NCI-H526 treated with DMSO at 0.1 percent for 48 hours (cell line): Measurements from ENCODE around the gene SEMA3E.
"Not testable (repeated sequence)": the region's sequence is repeated elsewhere in the genome, so short reads cannot be mapped to it uniquely, and the experiment has no call there.

Experiments used
- DNase-seq: peaks from one replicate; lab custom pipeline; 2025; lab: John Stamatoyannopoulos, UW

SEMA3E gene

DNA sequence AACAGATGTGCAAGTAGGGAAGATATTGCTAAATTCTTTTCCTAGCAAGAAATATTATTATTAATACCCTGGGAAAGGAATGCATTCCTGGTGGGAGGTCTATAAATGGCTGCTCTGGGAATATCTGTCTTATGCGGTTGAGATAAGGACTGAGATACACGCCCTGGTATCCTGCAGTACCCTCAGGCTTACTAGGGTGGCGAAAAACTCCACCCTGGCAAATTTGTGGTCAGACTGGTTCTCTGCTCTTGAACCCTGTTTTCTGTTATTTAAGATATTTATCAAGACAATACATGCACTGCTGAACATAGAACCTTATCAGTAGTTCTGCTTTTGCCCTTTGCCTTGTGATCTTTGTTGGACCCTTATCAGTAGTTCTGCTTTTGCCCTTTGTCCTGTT lies 96.4 kb downstream of the SEMA3E start:
- DNase-seq = not testable (repeated sequence)

DNA sequence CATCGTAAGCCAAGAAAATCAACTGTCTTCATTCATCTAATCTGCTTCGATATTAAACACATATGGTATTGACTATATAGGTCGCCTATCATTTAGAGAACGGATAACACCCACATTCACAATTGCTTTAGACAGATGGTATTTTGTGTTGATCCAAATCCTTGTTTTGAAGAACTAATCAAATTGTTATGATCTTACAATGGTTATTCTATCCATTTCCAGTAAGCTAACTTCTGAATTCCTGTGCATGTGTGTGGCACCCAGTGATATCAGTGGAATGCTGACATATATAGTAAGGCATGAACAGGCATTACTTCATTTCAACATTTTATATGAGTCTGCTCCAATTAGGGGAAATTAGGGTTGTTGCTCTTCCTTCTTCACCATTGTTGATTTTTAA lies 98.8 kb downstream of the SEMA3E start:
- no peak for DNase-seq

- no peak for DNase-seq
These were observed 100.7 kb downstream of the SEMA3E start for GRCh38 chr7:83548250-83548649.

DNA sequence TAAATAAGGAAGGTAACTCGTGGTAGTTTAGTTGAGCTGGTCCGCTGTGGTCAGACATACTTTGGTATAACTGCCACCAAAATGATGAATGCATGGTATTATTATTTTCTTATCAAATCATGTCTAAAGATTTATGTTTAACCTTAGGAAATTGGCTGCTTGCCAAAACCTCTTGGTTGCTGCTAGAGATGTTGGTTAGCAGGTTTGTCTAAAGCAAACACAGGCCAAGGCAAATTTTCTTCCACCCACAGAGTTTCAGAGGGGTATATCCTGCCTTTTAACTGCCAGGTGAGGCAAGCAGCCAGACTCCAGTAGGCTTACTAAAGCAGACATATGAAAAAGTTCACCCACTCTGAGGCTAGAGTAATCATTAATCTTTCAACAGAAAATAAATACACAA lies 101.4 kb downstream of the SEMA3E start:
- DNase-seq = peak; percentile 93

GRCh38 chr7:83546586-83546985 lies 102.4 kb downstream of the SEMA3E start:
- no peak for DNase-seq

GRCh38 chr7:83541187-83541960 lies 107.6 kb downstream of the SEMA3E start:
- no peak for DNase-seq

DNA sequence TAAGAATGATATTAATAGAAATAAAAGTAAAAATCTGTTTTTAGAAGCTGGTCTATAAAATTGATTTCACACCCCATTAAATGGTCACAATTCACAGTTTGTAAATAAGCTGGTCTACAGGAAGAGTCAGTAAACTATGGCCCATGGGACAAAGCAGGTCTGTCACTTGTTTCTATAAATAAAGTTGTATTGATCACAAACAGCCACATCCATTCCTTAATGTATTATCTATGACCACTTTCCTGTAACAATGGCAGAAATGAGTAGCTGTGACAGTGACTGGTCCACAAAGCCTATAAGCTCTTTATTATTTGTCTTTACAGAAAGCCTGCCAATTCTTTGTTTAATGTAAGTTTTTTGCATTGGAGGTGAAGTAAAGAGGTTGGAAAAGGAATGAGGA lies 114.5 kb downstream of the SEMA3E start:
- no peak for DNase-seq

DNA sequence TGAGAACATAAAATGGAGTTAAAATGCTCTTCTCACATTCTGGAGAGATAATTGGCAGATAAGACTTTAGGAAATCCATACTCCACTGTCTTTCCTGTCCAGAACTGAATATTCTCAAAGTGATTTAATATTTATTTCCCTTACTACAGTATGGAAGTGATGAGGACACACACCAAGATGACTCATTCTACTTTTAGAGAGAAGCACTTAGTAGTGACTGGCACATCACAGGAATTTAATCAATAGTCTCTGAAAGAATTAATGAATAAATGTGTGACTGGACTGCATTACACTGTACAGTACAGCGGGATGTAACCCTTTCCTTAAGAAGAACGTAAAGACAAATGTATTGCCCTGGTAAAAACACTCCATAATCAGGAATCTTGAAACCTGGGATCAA lies 116.7 kb downstream of the SEMA3E start:
- DNase-seq = no peak

DNA sequence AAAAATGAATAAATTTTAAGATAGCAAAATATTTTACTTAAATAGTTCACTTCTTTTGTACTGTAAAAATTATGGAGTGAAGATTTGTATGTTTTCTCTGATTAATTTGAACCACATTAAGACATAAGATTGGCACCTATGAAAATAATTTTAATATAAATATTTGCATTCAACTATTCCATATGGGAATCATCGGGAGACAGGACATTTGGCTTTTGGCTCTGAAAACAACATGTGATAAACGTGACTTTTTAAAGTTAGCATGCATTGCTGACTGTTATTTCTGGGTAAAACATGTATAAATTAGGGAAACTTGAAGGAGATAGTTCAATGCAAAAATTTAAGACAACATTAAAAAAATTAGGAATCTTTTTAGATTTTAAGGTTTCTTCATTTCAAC lies 117.2 kb downstream of the SEMA3E start:
- no peak for DNase-seq

- DNase-seq = no peak
These were observed 120.0 kb downstream of the SEMA3E start for GRCh38 chr7:83528925-83529423.

GRCh38 chr7:83524277-83525075 lies 124.5 kb downstream of the SEMA3E start:
- DNase-seq = no peak

DNA sequence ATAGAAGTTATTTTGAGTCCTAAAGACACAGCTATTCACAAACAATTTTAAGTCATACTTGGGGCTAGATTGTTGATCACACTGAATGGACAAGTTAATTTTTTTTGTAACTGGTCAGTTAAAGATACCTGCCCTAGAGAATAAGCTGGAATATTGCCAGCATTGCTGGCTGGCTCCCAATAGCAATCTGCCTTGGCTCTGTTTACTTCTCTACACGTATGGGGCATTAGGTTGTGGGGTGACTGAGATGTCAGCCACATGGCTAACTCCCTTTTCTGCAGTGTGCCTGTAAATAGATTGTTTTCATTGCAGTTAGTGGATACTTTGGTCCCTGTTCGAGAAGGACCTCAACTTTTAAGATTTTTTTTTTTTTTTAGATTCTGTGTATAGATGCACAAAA lies 128.2 kb downstream of the SEMA3E start:
- no peak for DNase-seq

DNA sequence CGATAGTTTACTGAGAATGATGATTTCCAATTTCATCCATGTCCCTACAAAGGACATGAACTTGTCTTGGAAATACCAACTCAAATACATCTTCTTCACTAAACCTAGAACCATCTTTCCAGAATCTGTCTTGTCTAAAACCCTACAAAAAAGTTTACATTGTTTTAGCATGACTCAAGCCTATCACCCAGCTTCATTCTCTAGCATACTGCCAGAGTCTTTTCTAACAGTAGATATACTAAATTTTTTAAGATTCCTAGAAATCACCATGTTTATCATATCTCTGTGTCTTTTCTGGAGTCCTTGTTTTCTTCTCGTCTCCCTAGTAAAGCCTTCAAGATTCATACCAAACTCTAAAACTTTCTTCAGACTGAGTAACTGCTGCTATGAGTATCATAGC lies 129.7 kb downstream of the SEMA3E start:
- DNase-seq = no peak

- no peak for DNase-seq
These were observed 131.8 kb downstream of the SEMA3E start for GRCh38 chr7:83517035-83517700.

GRCh38 chr7:83514977-83515376 lies 134.0 kb downstream of the SEMA3E start:
- DNase-seq = no peak

DNA sequence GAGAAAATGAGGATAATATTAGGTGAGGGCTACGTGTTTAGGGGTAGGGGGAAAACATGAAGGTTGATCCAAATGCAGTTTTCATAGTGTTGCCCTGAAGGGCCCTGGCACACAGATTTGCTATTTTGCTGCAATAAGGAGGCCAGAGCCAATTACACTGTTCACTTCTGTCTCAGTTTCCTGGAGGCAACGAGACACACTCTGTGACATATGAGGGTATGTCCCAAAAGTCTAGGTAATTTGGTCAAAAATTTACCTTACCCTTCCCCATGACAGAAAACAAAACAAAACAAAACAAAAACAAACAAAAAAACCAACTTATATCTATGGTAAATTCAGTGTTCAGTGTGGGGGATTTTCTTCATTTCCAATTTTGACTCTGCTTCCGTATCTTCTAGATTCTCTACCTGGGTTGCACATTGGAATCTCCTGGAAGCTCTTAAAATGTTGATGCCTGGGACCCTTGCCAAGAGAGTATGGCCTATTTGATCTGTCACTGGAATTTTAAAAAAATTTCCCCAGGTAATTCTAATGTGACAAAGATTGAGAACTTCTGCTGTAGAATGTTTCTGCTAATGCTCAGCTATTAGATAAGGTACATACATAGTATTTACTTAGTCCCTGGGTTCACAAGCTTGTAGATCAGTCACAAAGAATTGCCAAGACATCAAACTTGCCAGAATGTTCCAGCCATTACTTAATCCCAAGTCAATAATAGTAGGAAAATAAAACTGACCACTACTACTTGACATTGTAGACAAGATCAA lies 139.5 kb downstream of the SEMA3E start:
- no peak for DNase-seq

DNA sequence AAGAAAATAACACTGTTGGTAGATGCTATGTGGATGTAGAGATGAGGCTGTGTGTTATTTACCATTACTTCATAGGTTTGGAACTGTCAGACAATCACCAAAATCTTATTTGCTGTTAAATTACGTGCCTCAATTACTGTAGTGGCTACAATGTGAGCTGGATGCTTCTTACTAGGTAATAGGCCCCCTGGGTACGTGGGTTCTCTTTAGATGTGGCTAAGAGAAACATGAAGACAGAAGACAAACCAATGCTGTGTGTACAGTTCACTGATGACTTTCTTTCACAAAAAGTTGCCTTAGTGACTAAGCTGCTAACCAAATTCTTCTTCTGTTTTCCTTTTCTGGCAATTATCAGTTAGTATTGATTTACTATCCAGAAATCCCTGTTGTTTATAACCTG lies 144.6 kb downstream of the SEMA3E start:
- DNase-seq = no peak

DNA sequence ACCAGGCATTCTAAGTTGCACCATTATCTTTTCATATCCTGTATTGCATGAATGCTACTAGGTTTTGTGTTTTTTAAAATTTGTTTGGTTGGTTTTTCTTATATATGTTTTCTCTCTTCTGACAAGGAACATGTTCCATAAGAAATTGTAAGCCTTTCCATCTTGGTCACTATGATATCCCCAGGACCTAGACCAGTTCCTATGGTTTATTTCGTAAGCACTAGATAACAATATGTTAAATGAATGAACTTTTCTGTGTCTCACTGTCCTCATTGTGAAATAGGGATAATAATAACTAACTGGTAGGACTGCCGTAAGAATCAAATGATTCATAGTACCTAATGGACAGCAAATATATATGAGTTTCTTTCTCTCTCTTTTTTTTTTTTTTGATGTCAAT lies 146.3 kb downstream of the SEMA3E start:
- no peak for DNase-seq

- no peak for DNase-seq
These were observed 154.3 kb downstream of the SEMA3E start for GRCh38 chr7:83494683-83495082.

- no peak for DNase-seq
These were observed 156.1 kb downstream of the SEMA3E start for GRCh38 chr7:83492802-83493201.

- no peak for DNase-seq
These were observed 161.1 kb downstream of the SEMA3E start for GRCh38 chr7:83487801-83488200.

DNA sequence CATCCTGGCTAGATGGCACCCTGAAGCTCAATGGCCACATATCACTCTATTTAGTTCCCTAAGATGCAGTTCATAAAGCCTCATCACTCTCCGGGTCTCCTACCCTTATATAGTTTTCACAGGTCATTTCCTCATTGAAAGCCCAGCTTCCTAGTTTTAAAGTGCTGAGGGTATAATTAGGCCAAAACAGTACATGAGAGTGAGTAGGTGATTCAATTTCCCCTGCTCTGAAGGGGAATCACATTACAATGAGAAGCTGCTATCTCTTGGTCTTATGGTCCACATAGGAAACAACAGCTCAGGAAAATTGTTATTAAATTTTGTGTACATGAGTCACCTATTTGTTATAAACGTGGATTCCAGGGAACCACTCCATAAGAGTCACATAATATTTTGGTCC lies 162.0 kb downstream of the SEMA3E start:
- no peak for DNase-seq
